CD4-positive, alpha-beta T cell treated with Interferon alpha-2 for 1 hour (primary cell): ENCODE measurements around the gene PSAP.
"Not testable (repeated sequence)": the region's sequence is repeated elsewhere in the genome, so short reads cannot be mapped to it uniquely, and the experiment has no call there.

Source experiments
- DNase-seq, 2 donors: peaks; one replicate each; pipeline ENCODE4 v3.0.0-alpha.2; 2020 to 2022

PSAP gene

GRCh38 chr10:71873582-71874211, 22.6 kb upstream of the PSAP start:
- no peak for DNase-seq

DNA sequence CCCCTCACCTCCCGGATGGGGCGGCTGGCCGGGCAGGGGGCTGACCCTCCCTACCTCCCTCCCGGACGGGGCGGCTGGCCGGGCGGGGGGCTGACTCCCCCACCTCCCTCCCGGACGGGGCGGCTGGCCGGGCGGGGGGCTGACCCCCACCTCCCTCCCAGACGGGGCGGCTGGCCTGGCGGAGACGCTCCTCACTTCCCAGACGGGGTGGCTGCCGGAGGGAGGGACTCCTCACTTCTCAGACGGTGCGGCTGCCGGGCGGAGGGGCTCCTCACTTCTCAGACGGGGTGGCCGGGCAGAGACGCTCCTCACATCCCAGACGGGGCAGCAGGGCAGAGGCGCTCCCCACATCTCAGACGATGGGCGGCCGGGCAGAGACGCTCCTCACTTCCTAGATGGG, 18.6 kb upstream of the PSAP start:
- not testable (repeated sequence) for DNase-seq

- peak; percentile 16 to 69 for DNase-seq
These were observed 17.2 kb upstream of the PSAP start for GRCh38 chr10:71868192-71868697.

- DNase-seq, result no peak
These were observed 14.6 kb upstream of the PSAP start for GRCh38 chr10:71865561-71866041.

DNA sequence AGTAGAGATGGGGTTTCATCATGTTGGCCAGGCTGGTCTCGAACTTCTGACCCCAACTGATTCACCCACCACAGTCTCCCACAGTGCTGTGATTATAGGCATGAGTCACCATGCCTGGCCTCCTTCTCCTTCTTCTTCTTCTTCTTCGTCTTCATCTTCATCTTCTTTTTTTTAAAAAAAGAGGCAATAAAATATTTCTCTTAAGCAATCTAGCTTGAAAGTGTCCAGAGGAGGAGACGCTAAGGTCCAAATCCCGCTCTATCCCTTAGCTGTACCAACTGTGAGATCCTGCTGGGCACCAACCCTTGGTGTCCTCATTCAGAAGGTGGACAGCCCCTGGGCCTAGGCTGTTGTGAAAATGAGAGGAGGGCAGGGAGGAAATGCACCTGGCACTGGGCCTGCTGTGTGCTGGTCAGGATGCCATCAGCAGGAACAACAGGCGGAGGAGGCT, 13.9 kb upstream of the PSAP start:
- no peak for DNase-seq

- no peak for DNase-seq
These were observed 12.2 kb upstream of the PSAP start for GRCh38 chr10:71863203-71863602.

DNA sequence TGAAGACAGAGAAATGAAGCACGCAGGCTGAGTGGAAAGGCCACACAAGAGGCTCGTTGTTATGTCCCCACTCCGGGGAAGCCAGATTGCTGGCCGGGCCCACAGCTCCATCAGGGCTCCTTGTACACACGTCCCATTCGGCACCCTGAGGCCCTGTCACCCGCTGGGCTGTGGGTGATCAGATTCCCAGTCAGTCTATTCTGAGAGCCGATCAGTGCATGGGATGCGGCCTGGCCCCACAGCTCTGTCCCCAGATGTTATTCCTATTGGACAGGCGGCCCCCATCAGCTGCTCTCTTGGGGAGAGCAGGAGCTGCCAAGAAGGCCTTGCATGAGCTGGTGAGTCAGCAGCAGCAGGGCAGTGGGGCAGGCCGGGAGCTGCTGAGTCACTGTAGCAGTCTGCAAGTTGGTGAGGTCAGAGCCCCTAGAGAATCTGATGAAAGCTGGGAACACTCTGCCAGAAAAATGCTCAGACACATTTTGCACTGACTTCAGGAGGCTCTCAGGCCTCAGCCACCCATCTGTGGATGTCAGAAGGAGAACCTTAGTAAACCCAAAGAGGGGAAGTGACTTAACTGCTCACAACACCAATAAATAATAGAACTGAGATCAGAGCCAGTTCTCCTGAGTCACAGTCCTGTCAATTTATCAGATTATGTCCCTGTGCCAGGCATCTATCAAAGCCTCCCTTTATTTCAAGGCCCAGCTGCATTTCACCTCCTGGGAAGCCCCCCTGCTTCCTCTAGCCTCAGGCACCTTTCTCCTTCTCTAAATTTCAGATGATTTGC, 9.4 kb upstream of the PSAP start:
- DNase-seq, result peak in 1 of 2 donors; percentile 68

DNA sequence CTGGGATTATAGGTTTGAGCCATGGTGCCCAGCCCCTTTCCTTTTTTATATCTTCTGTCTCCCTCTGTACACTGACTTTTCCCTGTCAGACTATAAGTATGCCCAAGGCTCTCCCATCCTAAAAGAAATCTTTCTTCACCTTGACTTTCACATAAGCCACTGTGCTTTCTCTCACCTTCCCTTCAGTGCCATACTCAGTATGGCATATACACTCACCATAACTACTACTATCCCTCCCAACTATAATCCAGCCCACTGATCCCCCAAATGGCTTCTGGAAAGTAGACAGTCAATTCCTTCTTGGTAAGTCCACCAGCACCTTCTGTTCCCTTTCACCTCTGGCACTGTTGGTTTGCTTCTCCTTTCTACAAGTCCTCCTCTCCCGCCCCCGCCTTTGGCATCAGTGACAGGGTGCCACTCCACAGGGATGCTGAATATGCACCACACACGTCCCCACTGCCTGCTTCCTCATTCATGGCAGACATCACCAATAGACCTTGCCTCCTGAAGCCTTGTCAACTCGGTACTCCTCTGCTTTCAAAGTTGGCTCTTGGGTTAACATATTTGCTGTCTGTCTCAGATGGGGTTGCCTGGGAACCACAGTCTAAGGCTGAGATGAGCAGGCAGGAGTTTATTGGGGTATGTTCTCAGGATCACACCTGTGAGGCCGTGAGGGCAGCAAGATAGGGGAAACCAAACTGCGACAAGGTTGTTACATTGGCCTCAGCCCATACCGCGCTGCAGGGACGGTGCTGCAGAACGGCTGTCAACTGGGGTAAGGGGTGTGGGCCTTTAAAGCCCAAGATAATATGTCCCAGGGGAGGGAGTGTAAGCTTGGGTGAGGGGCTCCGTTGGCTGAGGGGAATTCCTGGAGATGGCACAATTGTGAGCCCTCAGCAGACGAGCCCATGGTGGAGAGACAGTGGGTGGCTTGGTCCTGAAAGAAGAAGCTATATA, 7.2 kb upstream of the PSAP start:
- peak in 1 of 2 donors; percentile 15 for DNase-seq

GRCh38 chr10:71856619-71857018, 5.6 kb upstream of the PSAP start:
- DNase-seq, result no peak

DNA sequence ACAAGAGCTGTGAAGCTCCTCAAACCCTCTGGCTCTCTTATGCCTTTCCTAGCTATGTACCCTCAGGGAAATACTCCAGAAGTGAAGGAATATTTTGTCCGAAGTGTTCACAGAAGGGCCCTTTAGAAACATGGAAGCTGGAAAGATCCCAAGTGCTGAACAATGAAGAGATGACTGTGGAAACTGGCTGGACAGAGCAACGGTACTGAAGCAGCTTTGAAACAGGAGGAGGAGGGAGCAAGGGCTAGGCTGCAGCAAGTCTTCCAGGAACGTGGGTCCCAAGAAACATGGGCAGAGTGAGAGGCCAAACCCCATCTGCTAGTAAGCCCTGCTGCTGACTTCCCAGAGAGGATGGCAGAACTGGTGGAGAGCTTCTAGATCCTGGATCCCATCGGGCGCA, 3.0 kb upstream of the PSAP start:
- no peak for DNase-seq

- peak in 1 of 2 donors; percentile 38 for DNase-seq
These were observed 1.4 kb upstream of the PSAP start for GRCh38 chr10:71852355-71852937.

DNA sequence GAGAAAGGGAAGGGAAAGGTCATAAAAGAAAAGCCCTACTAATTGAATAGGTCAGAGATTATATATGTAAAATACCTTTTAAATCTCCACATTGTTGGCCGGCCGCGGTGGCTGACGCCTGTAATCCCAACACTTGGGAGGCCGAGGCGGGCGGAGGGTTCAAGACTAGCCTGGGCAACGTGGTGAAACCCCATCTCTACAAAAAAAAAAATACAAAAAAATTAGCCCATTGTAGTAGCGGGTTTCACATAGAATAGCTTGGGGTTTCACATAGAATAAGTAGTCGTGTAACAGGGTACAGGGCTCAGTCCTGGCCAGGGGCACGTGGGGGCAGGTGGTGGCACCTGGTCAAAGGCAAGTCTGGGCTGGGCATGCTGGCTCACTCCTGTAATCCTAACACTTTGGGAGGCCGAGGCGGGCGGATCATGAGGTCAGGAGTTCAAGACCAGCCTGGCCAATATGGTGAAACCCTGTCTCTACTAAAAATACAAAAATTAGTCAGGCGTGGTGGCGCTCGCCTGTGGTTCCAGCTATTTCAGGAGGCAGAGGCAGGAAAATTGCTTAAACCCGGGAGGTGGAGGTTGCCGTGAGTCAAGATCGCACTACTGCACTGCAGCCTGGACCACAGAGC, 529 bp upstream of the PSAP start:
- DNase-seq, result not testable (repeated sequence)

DNA sequence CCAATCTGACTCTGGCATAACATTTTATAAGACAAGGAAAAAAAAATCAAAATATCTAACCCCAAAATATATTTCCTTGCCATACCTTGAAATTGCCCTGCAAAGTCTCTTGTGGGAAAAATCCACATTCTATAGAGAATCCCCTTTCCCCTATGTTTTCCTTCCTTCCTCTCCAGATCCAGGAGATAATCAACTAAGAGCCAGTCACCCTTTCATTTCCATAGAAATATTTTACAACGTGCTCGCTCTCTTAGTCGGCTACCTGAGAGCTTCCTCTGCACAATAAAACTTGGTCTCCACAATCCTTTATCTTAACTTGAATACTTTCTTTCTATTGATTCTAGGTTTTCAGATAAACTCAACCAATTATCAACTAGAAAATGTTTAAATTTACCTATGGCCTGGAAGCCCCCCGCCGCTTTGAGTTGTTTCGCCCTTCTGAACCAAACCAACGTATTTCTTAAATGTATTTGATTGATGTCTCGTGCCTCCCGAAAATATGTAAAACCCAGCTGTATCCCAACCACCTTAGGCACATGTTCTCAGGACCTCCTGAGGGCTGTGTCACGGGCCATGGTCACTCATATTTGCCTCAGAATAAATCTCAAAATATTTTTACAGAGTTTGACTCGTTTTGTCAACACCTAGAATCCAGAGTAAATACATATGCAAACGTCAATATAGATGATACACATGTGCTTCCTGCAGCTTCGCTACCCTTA, 869 bp downstream of the PSAP start:
- no peak for DNase-seq

DNA sequence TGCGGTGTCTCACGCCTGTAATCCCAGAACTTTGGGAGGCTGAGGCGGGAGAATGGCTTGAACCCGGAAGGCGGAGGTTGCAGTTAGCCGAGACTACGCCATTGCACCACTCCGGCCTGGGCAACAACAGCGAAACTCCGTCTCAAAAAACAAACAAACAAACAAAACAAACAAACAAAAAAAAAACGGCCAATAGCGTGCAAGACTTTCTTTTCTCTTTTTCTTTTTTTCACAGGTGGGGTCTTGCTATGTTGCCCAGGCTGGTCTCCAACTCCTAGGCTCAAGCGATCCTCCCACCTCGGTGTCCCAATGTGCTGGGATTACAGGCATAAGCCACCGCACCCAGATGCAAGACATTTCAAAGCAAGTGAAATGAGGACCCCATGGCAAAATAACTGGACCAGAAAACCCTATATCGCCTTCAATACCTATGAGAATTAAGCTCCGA, 1.6 kb downstream of the PSAP start:
- DNase-seq, result no peak

DNA sequence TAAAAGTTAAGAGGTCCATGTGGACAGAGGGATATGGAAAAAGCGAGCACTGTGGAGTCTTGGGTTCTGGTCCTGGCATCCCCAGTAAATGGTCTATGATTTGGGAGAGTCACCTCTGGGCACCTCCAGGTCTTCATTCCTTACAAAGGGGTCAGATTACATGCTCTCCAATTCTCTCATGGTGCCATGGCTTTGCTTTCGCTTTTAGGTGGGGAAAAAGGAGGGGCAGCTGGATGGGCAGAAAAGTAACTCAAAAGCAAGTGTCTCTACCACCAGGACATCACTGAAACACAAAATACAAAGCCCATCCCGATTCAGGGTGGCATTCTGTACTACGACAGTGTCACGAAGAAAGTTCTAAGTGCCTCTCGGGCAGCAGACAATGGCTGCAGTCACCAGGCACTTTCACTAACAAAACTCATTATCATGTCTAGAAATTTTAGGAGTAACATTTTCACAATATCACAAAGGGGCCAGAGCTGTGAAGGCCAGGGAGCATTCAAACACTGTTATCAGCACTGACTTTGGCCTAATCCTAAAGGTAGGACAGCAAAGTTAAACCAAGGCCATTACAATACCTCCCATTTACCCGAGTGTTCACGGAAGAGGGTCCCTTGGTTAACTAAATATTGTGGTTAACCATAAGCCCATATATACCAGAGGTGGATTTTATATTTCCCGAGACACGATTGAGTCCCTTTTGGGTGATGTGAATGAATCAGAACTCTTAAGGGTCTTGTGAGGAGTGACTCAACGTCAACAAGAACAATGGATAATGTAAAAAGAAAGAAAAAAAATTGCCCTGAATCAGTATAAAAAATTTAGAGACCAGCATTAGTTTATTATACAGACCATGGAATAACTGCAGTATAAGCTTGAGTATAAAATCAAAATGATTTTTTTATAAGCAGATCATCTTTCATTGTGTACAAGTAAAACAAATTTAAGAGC, 2.5 kb downstream of the PSAP start:
- no peak for DNase-seq

GRCh38 chr10:71847418-71847817, 3.6 kb downstream of the PSAP start:
- no peak for DNase-seq

GRCh38 chr10:71846816-71847215, 4.2 kb downstream of the PSAP start:
- DNase-seq, result no peak

DNA sequence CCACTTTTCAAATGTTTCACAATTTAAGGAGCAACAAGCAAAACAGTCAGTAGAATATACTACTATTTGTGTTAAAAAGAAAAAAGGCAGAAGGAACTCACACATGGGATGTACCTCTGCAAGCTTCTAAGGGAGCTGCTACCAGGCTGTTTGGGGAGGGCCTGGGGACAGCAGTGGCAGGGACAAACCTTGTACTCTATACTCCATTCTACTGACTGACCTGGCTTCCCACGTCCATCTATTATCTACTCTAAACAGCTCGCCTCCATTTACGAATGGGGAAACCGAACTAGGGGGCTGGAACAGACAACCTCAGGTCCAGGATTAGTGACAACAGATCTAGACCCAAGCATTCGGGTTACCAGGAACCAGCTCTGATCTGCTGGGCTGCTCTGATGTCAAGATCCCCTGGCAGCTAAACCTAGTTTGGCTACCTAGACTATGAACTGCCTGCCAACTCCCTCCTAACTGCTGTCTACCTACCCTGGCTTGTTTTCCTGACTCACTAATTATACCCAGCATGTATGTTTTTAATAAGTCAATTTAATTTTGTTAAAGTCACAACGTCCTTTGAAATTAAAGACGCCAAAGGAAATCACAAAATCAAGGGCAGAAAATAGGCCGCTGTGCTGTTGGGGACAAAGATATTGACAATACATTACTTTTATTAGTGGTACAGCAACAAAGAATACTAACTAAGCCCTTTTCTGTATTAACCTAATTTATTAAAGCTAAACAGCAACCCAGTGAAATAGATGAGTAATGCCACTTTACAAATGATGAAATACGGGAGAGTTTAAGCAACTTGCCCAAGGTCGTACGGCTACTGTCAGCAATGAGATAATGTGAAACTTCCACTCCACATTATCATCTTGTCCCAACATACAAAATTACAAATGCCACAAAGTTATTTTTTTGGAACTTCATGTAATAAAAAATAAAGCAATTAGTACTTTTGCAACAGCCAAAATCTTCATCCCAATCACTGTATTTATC, 5.3 kb downstream of the PSAP start:
- no peak for DNase-seq

DNA sequence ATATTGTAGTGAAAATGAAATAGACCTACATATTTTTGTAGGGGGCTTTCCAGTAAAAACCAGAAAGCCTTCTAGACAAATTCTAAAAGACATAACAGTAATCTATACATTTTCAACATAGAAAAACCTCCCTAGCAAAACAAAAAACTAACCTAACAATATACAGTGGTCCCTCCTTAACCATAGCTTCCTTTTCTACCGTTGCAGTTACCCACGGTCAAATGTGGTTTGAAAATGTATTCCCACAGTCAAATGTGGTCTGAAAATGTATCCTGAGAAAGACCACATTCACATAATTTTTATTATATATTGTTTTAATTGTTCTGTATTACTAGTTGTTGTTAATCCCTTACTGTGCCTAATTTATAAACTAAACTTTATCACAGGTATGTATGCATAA, 6.4 kb downstream of the PSAP start:
- DNase-seq, result no peak
